ENCODE data around the gene GABRG3.

- TF ChIP-seq CTCF (IDR thresholded peaks at IDR 0.05) (no peak), POLR2A (IDR thresholded peaks at IDR 0.05) (no peak)
Observed at GRCh38 chr15:27165590-27165989, 194.6 kb downstream of the GABRG3 start.
